HepG2 (cell line): Measurements from ENCODE around the gene P3H3. TPM values are rescaled to one million over a fixed set of nuclear protein-coding genes. Genes with fewer than 3 reads are reported as not detected.
A peak's percentile ranks its signal among the peaks of the same experiment; 100 is the strongest.

ENCODE experiments used
- ATAC-seq: fragments of 200-7000 bp; cut with Tn5 transposase; 3 replicates; pipeline ENCODE4 v1.9.1; 2020; ENCODE audit warnings: mild to moderate bottlenecking, moderate library complexity
- BruUV-seq: library from RNA; stranded (reverse); fragments of 400-500 nt; replicated peaks from 2 replicates; lab custom pipeline; 2021; lab: Mats Ljungman, UMichigan
- CTCF ChIA-PET: fragments of 300-600 bp; formaldehyde crosslinking; extraction: SDS; loops from one replicate; lab custom pipeline; 2021; ENCODE audit warnings: low total read pairs, inconsistent platforms, low intra/inter-chr PET ratio; lab: Yijun Ruan, JAX
- POLR2A ChIA-PET: fragments of 350-600 bp; sonication (Branson Sonifier 250); formaldehyde crosslinking; loops from one replicate; lab custom pipeline; 2020; ENCODE audit warnings: antibody characterized with exemption, inconsistent platforms; lab: Yijun Ruan, JAX
- DNase-seq: peaks from one replicate; pipeline ENCODE4 v3.0.0-alpha.2; 2015; ENCODE audit warnings: low spot score
- FAIRE-seq: peaks from 3 replicates; lab custom pipeline; 2011; peaks lifted over from hg19 to GRCh38; lab: Jason Lieb, UNC
- H2AFZ ChIP-seq: one replicate; pipeline ENCODE4 v1.6.1; 2011; ENCODE audit warnings: low read length, inconsistent platforms
- H3K27ac ChIP-seq: fragments of 300-600 bp; 3 replicates; pipeline ENCODE4 v1.8.0; 2011; ENCODE audit warnings: mixed run types, mild to moderate bottlenecking, mixed read lengths, low read length, inconsistent platforms; ENCODE audit not compliant: insufficient read depth; ENCODE audit errors: extremely low read length
- H3K27me3 ChIP-seq, 2 experiments: fragments of 200-600 bp in 1 of 2; 2 replicates in 1 of 2; 3 replicates in 1 of 2; pipeline versions ENCODE4 v1.6.0 to v1.8.0; 2011; ENCODE audit warnings: low read length in 2 of 2, mild to moderate bottlenecking in 2 of 2, moderate library complexity in 2 of 2, inconsistent platforms in 1 of 2; ENCODE audit not compliant: insufficient read depth in 2 of 2, control insufficient read depth in 1 of 2
- H3K36me3 ChIP-seq, 2 experiments: fragments of 200-600 bp in 1 of 2; replicated peaks in 1 of 2; 2 replicates in 1 of 2; 3 replicates in 1 of 2; pipeline versions ENCODE4 v1.5.1 to v1.8.0; 2011; ENCODE audit warnings: low read length in 2 of 2, inconsistent platforms in 1 of 2; ENCODE audit not compliant: insufficient read depth in 2 of 2, control insufficient read depth in 1 of 2
- H3K4me1 ChIP-seq: 2 replicates; pipeline ENCODE4 v1.5.1; 2012; ENCODE audit warnings: low read length, inconsistent platforms; ENCODE audit not compliant: insufficient read depth
- H3K4me2 ChIP-seq: 2 replicates; pipeline ENCODE4 v1.6.0; 2011; ENCODE audit warnings: low read depth, low read length, inconsistent platforms
- H3K4me3 ChIP-seq, 3 experiments: fragments of 200-600 bp in 1 of 3; sonication (generic), shearing (Covaris generic) in 1 of 3; replicated peaks in 1 of 3; 2 replicates each; pipeline ENCODE4 v1.5.1; 2011 to 2016; ENCODE audit warnings: low read length in 3 of 3, inconsistent platforms in 2 of 3, low read depth in 2 of 3, mild to moderate bottlenecking in 2 of 3, control low read depth in 1 of 3, mixed read lengths in 1 of 3; ENCODE audit not compliant: insufficient read depth in 1 of 3
- H3K79me2 ChIP-seq: one replicate; pipeline ENCODE4 v1.6.1; 2011; ENCODE audit warnings: low read length, inconsistent platforms; ENCODE audit not compliant: insufficient read depth
- H3K9ac ChIP-seq: 2 replicates; pipeline ENCODE4 v1.6.0; 2011; ENCODE audit warnings: mild to moderate bottlenecking, low read depth, low read length, inconsistent platforms; ENCODE audit not compliant: insufficient read depth
- H3K9me3 ChIP-seq: 2 replicates; pipeline ENCODE4 v1.5.1; 2012; ENCODE audit warnings: mild to moderate bottlenecking, low read length
- H4K20me1 ChIP-seq: 2 replicates; pipeline ENCODE4 v1.6.0; 2011; ENCODE audit warnings: inconsistent platforms, mild to moderate bottlenecking, low read length, moderate library complexity; ENCODE audit not compliant: insufficient read depth
- AGO2 ChIP-seq: fragments of 200-400 bp; formaldehyde crosslinking; optimal IDR thresholded peaks from 2 replicates; pipeline ENCODE3; 2017; ENCODE audit warnings: mild to moderate bottlenecking, low read depth, low read length, moderate library complexity
- ETV5 ChIP-seq: IDR thresholded peaks from 2 replicates; pipeline ENCODE4 v1.6.1; 2018; ENCODE audit warnings: missing biosample characterization, missing genetic modification reagents, inconsistent platforms, borderline replicate concordance
- ZNF451 ChIP-seq: sonication (generic); formaldehyde crosslinking; IDR thresholded peaks from 2 replicates; pipeline ENCODE4 v1.5.0; 2020; ENCODE audit warnings: mild to moderate bottlenecking, missing genetic modification reagents
- WGBS: methylation state at CpG from one replicate; pipeline ENCODE4 v1.1.6; 2017; ENCODE audit warnings: low lambda C conversion rate; 5-methylcytosine and 5-hydroxymethylcytosine counted together
- in situ Hi-C: cut with HindIII; loops from 2 replicates; pipeline ENCODE4 v1.10.0; 2017; ENCODE audit warnings: low pct_unique_long_range_greater_than_20kb; ENCODE audit not compliant: extremely low pct_ligation_motif_present
- intact Hi-C: fragments of 100-400 bp; cut with micrococcal nuclease; formaldehyde crosslinking; loops from one replicate; pipeline ENCODE4 v1.10.0; 2022; ENCODE audit not compliant: unreplicated experiment
- polyA plus RNA-seq, 8 experiments: library from polyadenylated mRNA; depleted of rRNA in 3 of 8; stranded (reverse) in 7 of 8; unstranded in 1 of 8; fragments of >200 nt; fragmentation: Illumina TruSeq in 4 of 8; extraction: Trizol in 4 of 8; gene quantifications; 2 replicates each; pipeline versions ENCODE4 v1.2.1 to v1.2.3, GENCODE V29; 2011 to 2016; ENCODE audit warnings: low read depth in 4 of 8, missing spikeins in 1 of 8, mixed read lengths in 1 of 8; ENCODE audit not compliant: insufficient read depth in 1 of 8
- total RNA-seq, 5 experiments: library from RNA; depleted of rRNA; stranded (reverse); fragments of >200 nt; fragmentation: Illumina TruSeq; extraction: Trizol; gene quantifications; 2 replicates each; pipeline ENCODE4 v1.2.3, GENCODE V29; 2016; ENCODE audit warnings: low read depth in 1 of 5
- TF ChIP-seq, protein P1 (sequence below): sonication (generic); formaldehyde crosslinking; IDR thresholded peaks from 2 replicates; pipeline ENCODE4 v1.5.1; 2020; ENCODE audit warnings: missing genetic modification reagents, mild to moderate bottlenecking, borderline replicate concordance
- TF ChIP-seq, protein P2 (sequence below): sonication (generic); formaldehyde crosslinking; IDR thresholded peaks from 2 replicates; pipeline ENCODE4 v1.8.0; 2022; ENCODE audit warnings: mild to moderate bottlenecking, missing genetic modification reagents; ENCODE audit not compliant: insufficient replicate concordance

The P3H3 gene
- total and polyA plus RNA-seq, 2 of the 13 experiments (the other 11 are each of a cell fraction or from before 2014, with no cell fraction given): 20.1 to 20.5 TPM

DNA sequence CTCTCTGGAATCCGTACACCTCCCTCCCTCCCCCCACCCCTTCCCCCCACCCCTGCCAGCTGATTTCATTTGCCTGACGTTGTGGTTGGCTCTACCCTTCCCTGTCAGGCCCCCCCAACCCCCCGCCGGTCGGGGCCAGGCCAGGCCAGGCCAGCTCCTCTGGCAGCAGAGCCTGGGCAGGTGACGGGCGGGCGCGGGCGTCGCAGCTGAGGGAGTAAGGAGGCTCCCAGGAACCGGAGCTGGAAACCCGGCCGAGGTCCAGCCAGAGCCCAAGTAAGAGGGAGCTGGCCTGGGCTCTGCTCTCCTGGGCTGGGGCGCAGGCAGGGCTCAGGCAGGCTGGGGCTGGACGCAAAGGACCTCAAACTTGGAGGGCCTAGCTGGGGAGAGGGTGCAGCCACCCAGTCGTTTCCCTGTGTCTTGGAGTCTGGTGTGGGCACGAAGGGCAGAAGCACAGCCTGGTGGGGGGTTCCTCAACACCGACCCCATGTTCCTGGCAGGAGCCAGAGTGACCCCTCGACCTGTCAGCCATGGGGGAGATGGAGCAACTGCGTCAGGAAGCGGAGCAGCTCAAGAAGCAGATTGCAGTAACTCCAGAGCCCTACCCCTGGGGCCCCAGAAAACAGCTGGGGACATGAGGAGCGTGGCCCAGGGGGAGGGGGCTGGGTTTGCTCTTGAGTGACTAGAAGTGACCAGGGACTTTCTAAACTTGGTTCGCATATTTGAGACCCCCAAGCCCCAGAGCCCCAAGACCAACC is 12.7 kb downstream of the P3H3 start, which contains the start of gene GNB3:
Gene GNB3 (plus strand): TSS at position 165 of the 755 bp plus-strand sequence. CDS start 363 bp downstream, at position 528.
- intact Hi-C loops: no loop called here
- DNase-seq (no peak), ATAC-seq (no peak), FAIRE-seq (no peak)
- in situ Hi-C loops: no loop called here
- CTCF ChIA-PET: no interaction called here
- Histone ChIP-seq H3K27ac (no peak within 1 kb of the TSS), H3K9ac (no peak within 1 kb of the TSS), H3K4me2 (no peak within 1 kb of the TSS), H4K20me1 (no peaks in the 10 kb centered on the region), H3K4me3 (no peak within 1 kb of the TSS), H3K79me2 (no peaks in the 10 kb centered on the region), H3K4me1 (no peaks in the 10 kb centered on the region), H3K9me3 (no peaks in the 10 kb centered on the region), H2AFZ (no peak within 1 kb of the TSS), H3K36me3 (peaks cover 13 to 27% of the 10 kb centered on the region in 2 experiments; a peak in 4 of 5 replicates), H3K27me3 (no peaks in the 10 kb centered on the region)
- TF ChIP-seq, protein P1, sequence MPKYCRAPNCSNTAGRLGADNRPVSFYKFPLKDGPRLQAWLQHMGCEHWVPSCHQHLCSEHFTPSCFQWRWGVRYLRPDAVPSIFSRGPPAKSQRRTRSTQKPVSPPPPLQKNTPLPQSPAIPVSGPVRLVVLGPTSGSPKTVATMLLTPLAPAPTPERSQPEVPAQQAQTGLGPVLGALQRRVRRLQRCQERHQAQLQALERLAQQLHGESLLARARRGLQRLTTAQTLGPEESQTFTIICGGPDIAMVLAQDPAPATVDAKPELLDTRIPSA: no peak
- TF ChIP-seq, protein P2, sequence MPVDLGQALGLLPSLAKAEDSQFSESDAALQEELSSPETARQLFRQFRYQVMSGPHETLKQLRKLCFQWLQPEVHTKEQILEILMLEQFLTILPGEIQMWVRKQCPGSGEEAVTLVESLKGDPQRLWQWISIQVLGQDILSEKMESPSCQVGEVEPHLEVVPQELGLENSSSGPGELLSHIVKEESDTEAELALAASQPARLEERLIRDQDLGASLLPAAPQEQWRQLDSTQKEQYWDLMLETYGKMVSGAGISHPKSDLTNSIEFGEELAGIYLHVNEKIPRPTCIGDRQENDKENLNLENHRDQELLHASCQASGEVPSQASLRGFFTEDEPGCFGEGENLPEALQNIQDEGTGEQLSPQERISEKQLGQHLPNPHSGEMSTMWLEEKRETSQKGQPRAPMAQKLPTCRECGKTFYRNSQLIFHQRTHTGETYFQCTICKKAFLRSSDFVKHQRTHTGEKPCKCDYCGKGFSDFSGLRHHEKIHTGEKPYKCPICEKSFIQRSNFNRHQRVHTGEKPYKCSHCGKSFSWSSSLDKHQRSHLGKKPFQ: no peak
- peak; percentile 60 for TF ChIP-seq AGO2
- TF ChIP-seq ETV5 (CRISPR knock-in tag): no peak
- TF ChIP-seq ZNF451 (CRISPR knock-in tag): no peak
- POLR2A ChIA-PET: interaction anchor here (2.7 kb wide), 1 partner anchor 11 kb away, joined by 17 read pairs; the partner anchor contains the start of genes CDCA3 and USP5
- 91% methylated on average over 21 of the region's 24 CpGs for WGBS
- BruUV-seq: no TSS peak
